Left renal pelvis (tissue), 4 donors: ENCODE results near the gene PEAR1. TPM values are rescaled to one million over a fixed set of nuclear protein-coding genes. Genes with fewer than 3 reads are reported as not detected.

ENCODE experiments used
- DNase-seq, 4 donors: peaks; one replicate each; pipeline ENCODE4 v3.0.0-alpha.2; 2013; ENCODE audit warnings: low read depth in 4 of 4, low spot score in 3 of 4
- polyA plus RNA-seq, 4 donors: library from polyadenylated mRNA; unstranded; fragments of 120-200 nt; gene quantifications; one replicate each; pipeline ENCODE4 v1.2.1, GENCODE V29; 2013; ENCODE audit not compliant: insufficient read length in 4 of 4

The PEAR1 gene
- polyA plus RNA-seq, 4 donors: 18.1 to 64.2 (median 21.6) TPM

DNA sequence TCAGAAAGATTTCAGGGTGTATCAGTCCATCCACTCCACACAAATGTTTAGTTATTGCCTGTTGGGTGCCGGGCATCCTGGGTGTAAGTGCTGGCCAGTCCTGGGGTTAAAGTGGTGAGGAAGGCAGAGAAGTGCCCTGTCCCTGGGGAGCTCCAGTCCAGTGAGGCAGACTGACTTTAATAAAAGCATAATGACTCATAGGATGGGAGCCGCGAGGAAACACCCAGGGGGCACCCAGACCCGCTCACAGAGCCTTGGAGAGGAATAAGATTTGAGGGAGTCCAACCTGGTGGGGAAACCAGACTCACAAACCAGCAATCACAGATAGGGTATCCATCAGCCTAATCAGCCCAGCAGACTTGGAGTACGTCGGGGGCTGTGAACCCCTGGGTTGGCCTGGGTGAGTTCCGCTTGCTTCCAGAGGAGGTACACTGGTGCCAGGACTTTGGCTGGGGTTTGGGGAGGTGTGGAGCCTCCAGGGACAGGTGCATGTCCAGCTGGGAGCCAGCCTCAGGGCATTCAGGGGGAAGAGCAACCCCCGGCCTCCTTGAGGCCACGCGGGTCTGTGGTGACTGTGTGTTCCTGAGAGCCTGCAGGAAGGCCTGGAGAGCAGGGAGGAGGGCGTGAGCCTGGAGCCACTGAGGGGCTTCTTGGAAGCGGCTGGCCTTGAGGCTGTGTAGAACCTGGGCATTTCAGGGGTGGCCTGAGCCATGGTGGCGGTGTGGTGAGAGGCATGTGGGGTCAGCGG is 3.7 kb downstream of the PEAR1 start:
- DNase-seq: no peak

DNA sequence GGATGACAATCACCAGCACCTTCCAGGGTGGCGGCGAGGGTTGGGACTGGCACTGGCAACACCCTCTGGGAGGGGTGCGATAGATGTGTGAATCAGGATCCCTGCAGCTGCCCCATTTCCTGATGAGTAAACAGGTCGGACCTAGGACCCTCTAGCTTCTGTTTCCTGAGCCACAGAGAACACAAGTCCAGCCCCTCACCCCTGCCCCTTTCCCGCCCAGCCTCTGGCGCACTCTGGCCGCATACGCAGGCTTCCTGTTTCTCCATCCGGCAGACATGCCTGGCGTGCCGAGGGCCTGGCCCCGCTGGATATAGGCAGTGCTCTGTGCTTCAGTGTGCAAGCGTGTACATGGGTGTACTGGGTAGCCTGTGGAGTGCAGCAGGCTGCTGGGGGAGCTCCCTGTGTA is 4.6 kb downstream of the PEAR1 start:
- peak in 2 of 4 donors; percentile 57 to 59 for DNase-seq

GRCh38 chr1:156898971-156899664 is 5.6 kb downstream of the PEAR1 start:
- no peak for DNase-seq

GRCh38 chr1:156899956-156900718 is 6.6 kb downstream of the PEAR1 start:
- no peak for DNase-seq

- no peak for DNase-seq
Measured at GRCh38 chr1:156900896-156901589, 7.5 kb downstream of the PEAR1 start.

- DNase-seq: no peak
Measured at GRCh38 chr1:156901590-156901900, 8.0 kb downstream of the PEAR1 start.

- DNase-seq: no peak
Measured at GRCh38 chr1:156901966-156902915, 8.7 kb downstream of the PEAR1 start.

- DNase-seq: no peak
Measured at GRCh38 chr1:156903328-156904091, 10.0 kb downstream of the PEAR1 start.

DNA sequence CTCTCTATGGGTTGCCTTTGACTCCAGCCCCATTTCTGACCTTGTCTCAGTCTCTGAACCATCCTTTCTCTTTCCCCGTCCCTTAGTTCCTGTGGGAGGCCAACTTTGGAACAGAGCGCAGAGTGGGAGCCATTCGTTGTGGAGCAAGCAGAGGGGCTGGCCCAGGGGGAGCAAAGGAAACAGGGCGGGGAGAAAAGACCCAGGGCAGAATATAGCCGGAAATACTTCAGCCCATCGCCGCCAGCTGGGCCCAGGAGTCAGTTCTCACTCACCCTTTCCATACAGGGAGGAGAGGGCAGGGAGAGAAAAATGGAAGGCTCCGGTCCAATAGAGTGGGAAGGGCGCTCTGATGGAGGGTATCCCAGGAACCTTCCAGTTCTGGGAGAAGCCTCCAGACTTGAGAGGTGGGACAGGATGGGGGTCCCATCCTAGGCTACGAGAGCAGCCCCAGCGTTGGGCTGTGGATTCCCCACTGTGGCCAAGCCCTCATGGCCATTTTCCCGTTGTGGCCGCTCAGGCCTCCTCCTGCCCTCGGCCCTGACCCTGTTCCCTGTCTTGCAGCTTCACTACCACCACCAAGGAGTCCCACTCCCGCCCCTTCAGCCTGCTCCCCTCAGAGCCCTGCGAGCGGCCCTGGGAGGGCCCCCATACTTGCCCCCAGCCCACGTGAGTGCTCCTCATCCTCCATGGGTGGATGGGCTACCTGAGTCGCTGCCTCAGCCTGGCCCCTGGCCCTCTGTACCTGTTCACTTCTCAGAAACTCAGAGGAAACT is 10.9 kb downstream of the PEAR1 start:
- DNase-seq: no peak

GRCh38 chr1:156905176-156905575 is 11.7 kb downstream of the PEAR1 start:
- no peak for DNase-seq

DNA sequence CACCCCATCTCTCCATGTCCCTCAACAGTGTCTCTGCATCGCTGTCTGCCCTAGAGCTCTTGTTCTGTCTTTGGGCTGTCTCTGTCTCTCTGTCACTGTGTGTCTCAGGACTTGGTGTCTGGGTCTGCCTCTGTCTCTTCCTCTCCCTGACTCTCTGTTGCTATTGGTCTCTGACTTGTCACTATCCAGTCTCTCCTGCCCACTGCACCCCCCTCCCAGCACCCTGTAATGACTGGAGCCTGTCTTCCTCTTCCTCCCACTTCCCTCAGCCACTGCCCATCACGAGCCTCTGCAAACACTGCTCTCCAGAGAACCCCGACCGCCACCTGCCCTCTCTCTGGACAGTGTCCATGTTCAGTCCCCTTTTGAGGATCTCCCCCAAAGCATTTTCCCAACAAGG is 12.1 kb downstream of the PEAR1 start:
- DNase-seq: no peak

- no peak for DNase-seq
Measured at GRCh38 chr1:156906206-156906906, 12.8 kb downstream of the PEAR1 start.

DNA sequence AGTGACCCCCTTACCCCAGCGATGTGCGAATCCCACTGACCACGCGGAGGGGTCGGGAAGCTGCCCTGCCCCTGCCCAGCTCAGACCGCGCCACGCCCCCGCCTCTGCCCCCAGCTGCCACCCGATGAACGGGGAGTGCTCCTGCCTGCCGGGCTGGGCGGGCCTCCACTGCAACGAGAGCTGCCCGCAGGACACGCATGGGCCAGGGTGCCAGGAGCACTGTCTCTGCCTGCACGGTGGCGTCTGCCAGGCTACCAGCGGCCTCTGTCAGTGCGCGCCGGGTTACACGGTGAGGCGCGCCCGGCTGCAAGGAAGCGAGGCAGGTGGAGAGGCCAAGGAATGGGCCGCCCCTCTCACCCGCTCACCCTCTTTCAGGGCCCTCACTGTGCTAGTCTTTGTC is 15.0 kb downstream of the PEAR1 start:
- no peak for DNase-seq

- no peak for DNase-seq
Measured at GRCh38 chr1:156908955-156909354, 15.4 kb downstream of the PEAR1 start.

DNA sequence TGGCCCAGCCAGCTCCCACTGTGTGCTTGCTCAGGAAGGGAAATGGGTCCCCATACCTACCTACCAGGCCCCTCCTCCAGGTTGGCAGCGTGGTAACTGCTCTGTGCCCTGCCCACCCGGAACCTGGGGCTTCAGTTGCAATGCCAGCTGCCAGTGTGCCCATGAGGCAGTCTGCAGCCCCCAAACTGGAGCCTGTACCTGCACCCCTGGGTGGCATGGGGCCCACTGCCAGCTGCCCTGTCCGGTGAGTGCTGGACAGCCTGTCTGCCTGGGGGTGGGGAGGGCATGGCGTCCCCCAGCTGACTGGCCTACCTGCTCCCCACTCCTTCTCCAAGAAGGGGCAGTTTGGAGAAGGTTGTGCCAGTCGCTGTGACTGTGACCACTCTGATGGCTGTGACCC is 16.2 kb downstream of the PEAR1 start:
- DNase-seq: no peak

DNA sequence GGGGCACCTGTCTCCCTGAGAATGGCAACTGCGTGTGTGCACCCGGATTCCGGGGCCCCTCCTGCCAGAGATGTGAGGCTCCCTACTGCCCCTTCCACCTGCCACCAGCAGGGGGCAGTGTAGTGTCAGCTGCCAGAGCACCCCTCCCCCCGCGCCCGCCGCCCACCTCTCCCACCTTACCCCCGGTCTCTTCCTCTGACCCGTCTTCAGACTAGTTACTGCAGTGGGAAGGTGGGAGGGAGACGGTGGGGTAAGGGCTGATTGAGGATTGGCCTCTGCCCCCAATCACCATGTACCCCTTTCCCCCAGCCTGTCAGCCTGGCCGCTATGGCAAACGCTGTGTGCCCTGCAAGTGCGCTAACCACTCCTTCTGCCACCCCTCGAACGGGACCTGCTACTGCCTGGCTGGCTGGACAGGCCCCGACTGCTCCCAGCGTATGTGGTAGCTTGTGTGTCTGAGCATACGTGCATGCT is 16.8 kb downstream of the PEAR1 start:
- DNase-seq: no peak

- DNase-seq: no peak
Measured at GRCh38 chr1:156911577-156912298, 18.2 kb downstream of the PEAR1 start.
